ENCODE results near the gene GAB1. TPM values are rescaled to one million over a fixed set of nuclear protein-coding genes. Genes with fewer than 3 reads are reported as not detected.

Gene GAB1
- total and polyA plus RNA-seq, 7 donors: 1.0 to 20.3 (median 10.1) TPM

DNA sequence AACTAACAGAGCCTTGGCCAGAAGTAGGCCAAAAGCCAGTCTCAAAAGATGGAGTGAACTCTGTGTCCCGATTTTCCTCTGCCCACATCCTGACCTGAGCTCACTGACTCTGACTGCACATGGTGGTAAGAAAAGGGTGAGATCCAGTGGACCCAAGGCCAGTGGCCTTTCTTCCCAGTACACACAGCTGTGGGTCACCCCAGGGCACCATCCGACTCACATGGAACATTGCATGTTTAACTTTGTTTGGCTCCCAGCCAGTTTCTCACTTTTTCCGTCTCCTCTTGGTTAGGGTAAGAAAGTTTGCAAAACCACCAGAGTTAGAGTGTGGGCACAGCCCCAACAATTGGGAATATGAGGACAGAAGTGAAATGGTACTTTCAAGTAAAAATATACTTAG, 69.8 kb downstream of the GAB1 start:
- no peaks in the 10 kb centered on the region for H3K9me3 ChIP-seq
- intact Hi-C loops (cut with DNase I): no loop called here
- DNase-seq (peak; percentile 54 to 71), ATAC-seq (peak in 3 of 4 donors; percentile 28 to 57 (median 29))
- H3K36me3 ChIP-seq (ENCODE audit: insufficient read depth in 1 of 2, low read depth in 1 of 2): no peaks in the 10 kb centered on the region
- 4 to 21% (median 12%) methylated on average over 3 of the region's 3 CpGs for WGBS, 3 donors
- peak overlapping the region; percentile 69 for H3K27ac ChIP-seq
- H3K4me3 ChIP-seq: no peak overlapping the region
- TF ChIP-seq, protein P1, sequence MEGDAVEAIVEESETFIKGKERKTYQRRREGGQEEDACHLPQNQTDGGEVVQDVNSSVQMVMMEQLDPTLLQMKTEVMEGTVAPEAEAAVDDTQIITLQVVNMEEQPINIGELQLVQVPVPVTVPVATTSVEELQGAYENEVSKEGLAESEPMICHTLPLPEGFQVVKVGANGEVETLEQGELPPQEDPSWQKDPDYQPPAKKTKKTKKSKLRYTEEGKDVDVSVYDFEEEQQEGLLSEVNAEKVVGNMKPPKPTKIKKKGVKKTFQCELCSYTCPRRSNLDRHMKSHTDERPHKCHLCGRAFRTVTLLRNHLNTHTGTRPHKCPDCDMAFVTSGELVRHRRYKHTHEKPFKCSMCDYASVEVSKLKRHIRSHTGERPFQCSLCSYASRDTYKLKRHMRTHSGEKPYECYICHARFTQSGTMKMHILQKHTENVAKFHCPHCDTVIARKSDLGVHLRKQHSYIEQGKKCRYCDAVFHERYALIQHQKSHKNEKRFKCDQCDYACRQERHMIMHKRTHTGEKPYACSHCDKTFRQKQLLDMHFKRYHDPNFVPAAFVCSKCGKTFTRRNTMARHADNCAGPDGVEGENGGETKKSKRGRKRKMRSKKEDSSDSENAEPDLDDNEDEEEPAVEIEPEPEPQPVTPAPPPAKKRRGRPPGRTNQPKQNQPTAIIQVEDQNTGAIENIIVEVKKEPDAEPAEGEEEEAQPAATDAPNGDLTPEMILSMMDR (IDR thresholded peaks at IDR 0.05): no peak
- no peaks in the 10 kb centered on the region for H3K27me3 ChIP-seq (ENCODE audit: insufficient read depth in 3 of 3, low read length in 2 of 3)
- peaks cover 96% of the 10 kb centered on the region for H3K4me1 ChIP-seq

DNA sequence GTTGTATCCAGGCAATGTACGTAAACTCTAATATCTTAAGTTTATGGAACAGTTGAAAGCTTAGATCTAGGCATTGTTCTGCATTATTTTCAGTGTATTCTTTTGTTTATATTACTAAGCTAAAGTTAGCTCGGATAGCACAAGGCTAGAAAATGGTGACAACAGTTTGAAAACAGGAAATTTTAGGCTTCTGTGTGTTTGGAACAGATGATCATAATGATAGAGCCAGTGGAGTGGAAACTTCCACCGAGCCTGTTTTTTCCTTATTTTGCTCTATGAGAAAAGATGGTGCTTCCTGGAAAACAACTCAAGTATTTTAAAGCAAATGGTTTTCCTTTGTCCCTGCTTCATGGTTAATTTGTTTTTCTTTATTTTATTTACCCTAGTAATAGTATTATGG, 70.8 kb downstream of the GAB1 start:
- H3K9me3 ChIP-seq: no peaks in the 10 kb centered on the region
- ATAC-seq: no peak
- peaks cover 97% of the 10 kb centered on the region for H3K4me1 ChIP-seq
- H3K27me3 ChIP-seq (ENCODE audit: insufficient read depth in 3 of 3, low read length in 2 of 3): no peaks in the 10 kb centered on the region
- TF ChIP-seq, protein P1 (IDR thresholded peaks at IDR 0.05): no peak
- DNase-seq: no peak
- H3K4me3 ChIP-seq: peak overlapping the region; percentile 13
- intact Hi-C loops (cut with DNase I): no loop called here
- 32 to 44% (median 43%) methylated on average over 3 of the region's 3 CpGs for WGBS, 3 donors
- H3K36me3 ChIP-seq (ENCODE audit: insufficient read depth in 1 of 2, low read depth in 1 of 2): no peaks in the 10 kb centered on the region
- H3K27ac ChIP-seq: peak overlapping the region; percentile 69

DNA sequence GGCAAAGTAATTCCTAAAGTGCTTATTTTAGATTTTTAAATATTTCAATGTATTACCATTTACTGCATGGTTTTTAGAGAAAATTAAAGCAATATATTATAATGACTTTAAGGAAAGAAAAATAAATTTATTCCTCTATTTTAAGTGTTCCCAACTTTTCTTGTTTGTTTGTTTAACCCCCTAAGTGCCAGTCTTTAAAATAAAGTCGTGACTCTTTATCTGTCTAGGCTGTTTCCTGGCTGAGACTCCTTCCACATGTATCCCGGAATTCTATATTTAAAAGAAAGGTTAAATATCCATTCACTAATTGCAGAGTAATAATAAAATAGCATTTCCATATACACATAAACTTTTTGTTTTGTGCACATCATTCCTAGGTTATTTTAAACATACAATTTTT, 71.2 kb downstream of the GAB1 start:
- DNase-seq: no peak
- intact Hi-C loops (cut with DNase I): no loop called here
- H3K36me3 ChIP-seq (ENCODE audit: insufficient read depth in 1 of 2, low read depth in 1 of 2): no peaks in the 10 kb centered on the region
- H3K9me3 ChIP-seq: no peaks in the 10 kb centered on the region
- WGBS, 3 donors: 17 to 23% (median 23%) methylated on average over 2 of the region's 2 CpGs
- H3K27ac ChIP-seq: peak overlapping the region; percentile 69
- H3K4me1 ChIP-seq: peaks cover 93% of the 10 kb centered on the region
- peak overlapping the region; percentile 13 for H3K4me3 ChIP-seq
- TF ChIP-seq, protein P1 (IDR thresholded peaks at IDR 0.05): no peak
- no peaks in the 10 kb centered on the region for H3K27me3 ChIP-seq (ENCODE audit: insufficient read depth in 3 of 3, low read length in 2 of 3)
- ATAC-seq: no peak

DNA sequence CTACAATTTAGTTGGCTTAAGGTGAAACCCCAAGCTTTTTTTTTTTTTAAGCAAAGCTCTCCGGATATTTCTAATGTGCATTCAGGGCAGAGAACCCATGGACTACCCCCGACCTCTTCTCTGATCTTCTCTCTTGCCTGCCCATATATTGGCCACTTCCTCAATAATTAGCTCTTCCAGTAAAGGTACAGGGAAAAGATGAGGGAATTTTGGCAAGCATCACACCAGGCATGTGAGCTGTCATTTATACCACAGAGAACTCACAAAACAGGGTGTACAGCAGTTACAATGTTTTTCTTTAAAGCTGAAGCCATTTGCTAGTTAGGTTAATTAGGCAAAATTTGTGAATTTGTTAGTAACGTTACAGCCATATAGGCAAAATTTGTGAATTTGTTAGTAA, 73.3 kb downstream of the GAB1 start:
- Histone ChIP-seq H3K36me3 (ENCODE audit: insufficient read depth in 1 of 2, low read depth in 1 of 2) (no peaks in the 10 kb centered on the region), H3K4me1 (peaks cover 72% of the 10 kb centered on the region), H3K27ac (peak overlapping the region; percentile 62), H3K27me3 (ENCODE audit: insufficient read depth in 3 of 3, low read length in 2 of 3) (no peaks in the 10 kb centered on the region), H3K9me3 (no peaks in the 10 kb centered on the region), H3K4me3 (no peak overlapping the region)
- WGBS, 3 donors: 79 to 89% (median 80%) methylated on average over 3 of the region's 3 CpGs
- ATAC-seq (no peak), DNase-seq (no peak)
- intact Hi-C loops (cut with DNase I): no loop called here
- TF ChIP-seq, protein P1 (IDR thresholded peaks at IDR 0.05): no peak

Measured in psoas muscle (tissue), 8 donors.